ENCODE measurements around the gene ABHD5.

GRCh38 chr3:43710607-43711006 is 19.9 kb downstream of the ABHD5 start:
- TF ChIP-seq CTCF (IDR thresholded peaks at IDR 0.05; ENCODE audit: low read depth, low read length, poor library complexity, severe bottlenecking) (no peak), EZH2phosphoT487 (IDR thresholded peaks at IDR 0.05; ENCODE audit: borderline replicate concordance, low read length) (no peak)
